ENCODE data around the gene BFSP1. TPM values are rescaled to one million over a fixed set of nuclear protein-coding genes. Genes with fewer than 3 reads are reported as not detected.

The BFSP1 gene
- total RNA-seq, result 1.0 TPM

DNA sequence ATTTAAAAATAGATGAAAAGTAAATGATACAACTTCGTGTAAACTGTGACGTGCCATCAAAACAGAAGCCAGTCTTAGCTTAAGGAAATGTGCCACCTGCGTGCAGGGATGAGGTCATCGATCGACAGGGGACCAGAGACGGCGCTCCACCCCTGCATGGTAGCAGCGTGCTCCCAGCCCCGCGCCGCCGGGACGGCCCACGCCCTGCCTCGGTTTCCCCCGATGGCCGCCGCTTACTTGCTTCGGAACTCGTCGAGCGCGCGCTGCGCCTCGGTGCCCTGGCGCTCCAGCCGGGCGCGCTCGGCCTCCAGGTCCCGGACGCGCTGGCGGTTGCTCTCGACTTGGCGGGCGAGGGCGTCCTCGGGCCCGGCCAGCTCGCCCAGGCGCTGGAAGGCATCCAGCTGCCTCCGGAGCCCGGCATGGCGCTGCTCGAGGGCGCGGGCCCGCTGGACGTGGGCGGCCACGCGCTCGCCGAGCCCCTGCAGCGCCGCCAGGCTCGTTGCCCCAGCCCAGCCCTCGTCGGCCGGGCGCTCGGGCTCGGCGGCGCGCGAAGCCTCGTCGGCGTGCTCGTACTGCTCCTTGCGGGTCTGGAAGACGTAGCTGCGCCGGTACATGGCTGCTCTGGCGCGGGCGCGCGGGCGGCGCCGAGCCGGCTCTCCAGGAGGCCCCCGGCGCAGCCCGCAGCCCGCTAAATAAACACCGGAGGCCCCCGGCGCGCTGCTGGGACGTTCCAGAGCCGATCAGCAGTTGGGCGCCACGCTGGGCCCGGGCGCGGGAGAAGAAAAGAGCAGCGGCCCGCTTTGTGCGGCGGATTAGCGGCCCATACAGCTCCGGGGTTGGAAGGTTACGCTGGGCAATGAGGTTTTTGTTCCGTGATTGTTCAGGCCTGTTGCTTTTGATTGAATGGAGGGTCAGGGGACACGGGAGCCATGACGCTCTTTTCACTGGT, at the start of gene BFSP1:
Gene BFSP1 (minus strand): TSS at position 664 of the 949 bp plus-strand sequence. CDS start 50 bp downstream, at position 614.
- peak; percentile 50 for DNase-seq (ENCODE audit: low spot score)

DNA sequence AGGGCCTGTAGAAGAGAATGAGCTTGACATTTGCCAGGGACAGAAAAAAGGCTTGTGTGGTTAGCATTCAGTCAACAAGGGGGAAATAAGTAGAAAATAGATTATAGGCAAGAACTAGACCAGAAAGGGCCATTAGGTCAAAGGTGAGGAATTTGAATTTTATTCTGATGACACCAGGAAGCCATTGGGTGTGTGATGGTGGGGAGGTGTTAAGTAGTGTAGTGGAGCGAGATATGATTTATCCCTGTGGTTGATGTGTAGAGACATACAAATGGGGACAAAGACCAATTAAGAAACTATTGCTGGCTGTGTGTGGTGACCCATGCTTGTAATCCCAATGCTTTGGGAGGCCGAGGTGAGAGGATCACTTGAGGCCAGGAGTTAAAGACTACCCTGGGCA, 49.7 kb upstream of the BFSP1 start:
- DNase-seq (ENCODE audit: low spot score), result no peak

DNA sequence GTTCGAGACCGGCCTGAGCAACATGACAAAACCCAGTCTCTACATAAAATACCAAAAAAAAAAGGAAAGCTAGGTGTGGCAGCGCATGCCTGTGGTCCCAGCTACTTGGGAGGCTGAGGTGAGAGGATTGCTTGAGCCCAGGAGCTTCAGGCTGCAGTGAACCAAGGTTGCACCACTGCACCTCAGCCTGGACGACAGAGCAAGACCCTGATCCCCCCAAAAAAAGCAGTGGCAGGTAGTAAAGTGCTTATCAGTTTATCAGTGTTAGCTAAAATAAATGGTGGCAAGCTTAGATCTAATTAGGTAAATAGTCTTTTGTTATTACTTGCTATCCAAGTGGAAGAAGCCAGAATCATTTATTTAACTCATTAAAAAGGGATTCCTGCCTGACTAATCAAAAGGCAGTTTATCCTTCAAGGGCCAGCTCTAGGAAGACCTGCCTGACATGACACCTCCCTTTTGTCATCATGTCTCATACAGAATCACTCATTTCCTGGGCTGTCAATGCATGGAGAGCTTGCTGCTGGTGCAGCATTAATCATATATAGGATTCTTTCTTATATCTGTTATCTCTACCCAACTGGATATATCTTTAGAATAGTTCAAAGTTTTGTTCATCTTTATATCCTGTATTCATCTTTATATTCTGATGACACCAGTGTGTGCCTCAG, 48.3 kb upstream of the BFSP1 start:
- no peak for DNase-seq (ENCODE audit: low spot score)

DNA sequence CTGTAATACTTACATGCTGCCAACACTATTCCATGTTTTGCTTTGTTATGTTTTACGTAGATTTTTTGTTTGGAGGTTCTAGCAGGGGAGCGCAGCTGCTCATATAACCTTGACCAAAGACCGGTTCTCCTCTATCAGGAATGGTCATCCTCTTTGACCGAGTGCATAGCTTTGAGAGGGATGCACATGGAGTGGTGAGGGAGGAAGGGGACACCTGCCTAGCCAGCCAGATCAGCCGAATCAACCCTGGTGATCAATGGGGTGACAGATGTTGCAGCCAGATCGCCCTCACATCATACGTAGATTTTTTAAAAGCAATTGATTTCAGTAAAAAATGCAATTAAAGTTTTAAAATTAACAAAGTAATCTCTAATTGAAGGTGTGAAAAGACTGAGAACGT, 45.0 kb upstream of the BFSP1 start:
- DNase-seq (ENCODE audit: low spot score), result no peak

DNA sequence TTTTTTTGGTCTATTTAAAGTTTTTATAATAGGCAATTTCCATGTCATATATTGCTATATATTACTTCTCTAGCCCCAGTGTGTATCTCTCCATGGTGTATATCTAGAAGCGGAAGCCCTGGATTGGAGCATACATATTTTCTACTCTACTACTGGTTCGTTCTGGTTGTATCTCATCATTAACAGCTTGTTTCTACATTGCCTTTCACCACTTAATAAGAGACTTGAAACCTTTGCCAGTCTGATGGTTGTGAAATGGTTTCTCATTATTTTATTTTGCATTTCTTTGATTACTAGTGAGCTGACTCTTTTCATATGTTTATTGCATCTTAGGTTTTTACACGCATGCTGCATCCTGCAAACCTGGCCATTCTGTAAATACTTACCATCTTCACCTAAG, 42.3 kb upstream of the BFSP1 start:
- DNase-seq (ENCODE audit: low spot score), result no peak

DNA sequence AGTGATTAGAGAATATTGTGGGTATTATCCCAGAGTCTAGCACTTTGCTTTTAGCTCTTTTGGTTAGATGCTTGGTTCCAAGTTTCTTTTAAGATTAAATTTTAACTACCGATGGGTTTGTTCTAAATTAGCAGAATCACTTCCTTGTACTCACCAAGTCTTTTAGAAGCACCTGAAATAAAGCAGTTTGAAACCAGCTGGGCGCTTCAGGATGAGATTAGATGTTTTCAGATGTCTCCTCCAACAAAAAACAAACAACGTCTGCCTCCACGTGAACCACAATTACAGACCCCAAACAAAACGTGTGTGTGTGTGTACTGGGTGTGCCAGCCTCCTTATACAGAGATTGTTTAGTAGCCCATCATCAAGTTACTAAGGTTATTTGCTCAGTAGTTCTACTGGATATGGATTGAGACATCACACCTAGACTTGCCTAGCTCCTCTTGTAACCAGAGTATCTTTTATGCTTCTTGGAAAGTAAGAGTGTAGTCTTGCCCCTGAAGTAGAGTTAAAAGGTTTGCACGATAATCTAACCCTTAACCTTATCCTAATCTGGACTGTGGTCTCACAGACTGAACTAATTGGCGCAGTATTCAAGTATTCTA, 41.0 kb upstream of the BFSP1 start:
- DNase-seq (ENCODE audit: low spot score), result no peak

DNA sequence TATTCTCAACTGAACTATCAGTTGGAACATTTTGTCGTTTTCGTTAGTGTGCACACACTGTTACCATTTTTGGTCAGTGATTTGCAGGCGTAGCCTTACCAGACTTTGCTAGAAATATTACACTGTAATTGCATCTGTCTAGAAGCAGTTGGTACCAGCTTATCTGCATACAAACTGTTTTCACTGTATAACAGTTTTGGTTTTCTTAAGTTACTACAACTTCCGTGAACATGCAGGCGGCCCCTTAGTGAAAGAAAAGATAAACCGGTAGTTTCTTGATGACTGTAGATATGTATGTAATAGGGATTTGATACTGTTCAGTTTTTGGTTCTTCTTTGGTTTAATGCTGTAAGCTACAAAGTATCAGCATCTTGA, 40.0 kb upstream of the BFSP1 start:
- no peak for DNase-seq (ENCODE audit: low spot score)

DNA sequence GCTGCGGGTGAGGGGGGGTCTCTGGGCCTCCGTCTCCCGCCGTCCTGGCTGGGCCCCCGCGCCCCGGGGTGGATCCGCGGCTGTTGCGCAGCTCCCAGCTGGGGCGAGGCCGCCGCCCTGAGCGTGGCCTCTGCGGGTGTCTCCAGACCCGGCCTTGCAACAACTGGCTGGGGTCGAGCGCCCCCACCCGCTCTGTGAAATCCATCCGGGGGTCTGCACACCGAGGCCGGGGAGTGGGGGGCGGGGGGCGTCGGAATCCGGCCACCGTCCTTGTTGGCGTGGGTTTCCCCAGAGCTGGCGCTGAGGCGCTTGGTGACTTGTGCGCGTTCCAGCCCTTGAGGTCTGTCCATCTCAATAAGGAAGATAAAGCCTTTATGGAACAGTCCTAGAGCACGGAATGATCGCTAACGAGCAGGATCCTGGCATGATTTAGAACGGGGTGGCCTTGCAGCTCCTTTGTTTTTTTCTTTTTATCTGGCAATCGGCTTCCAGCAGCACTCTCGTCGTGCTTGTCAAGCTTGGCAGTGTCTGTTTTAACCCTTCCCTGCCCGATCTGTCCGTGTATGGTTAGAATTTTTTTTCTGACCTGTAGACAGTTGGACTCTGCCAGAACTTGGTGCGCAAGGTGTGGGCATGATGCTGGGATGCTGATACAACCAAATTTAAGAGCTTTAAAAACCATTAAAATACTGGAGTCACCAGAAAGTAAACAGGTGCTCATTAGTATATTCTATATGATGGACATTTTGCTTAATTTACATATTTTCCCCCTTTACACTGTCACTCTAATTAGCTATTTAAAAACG, 39.4 kb upstream of the BFSP1 start:
- DNase-seq (ENCODE audit: low spot score), result peak; percentile 64

DNA sequence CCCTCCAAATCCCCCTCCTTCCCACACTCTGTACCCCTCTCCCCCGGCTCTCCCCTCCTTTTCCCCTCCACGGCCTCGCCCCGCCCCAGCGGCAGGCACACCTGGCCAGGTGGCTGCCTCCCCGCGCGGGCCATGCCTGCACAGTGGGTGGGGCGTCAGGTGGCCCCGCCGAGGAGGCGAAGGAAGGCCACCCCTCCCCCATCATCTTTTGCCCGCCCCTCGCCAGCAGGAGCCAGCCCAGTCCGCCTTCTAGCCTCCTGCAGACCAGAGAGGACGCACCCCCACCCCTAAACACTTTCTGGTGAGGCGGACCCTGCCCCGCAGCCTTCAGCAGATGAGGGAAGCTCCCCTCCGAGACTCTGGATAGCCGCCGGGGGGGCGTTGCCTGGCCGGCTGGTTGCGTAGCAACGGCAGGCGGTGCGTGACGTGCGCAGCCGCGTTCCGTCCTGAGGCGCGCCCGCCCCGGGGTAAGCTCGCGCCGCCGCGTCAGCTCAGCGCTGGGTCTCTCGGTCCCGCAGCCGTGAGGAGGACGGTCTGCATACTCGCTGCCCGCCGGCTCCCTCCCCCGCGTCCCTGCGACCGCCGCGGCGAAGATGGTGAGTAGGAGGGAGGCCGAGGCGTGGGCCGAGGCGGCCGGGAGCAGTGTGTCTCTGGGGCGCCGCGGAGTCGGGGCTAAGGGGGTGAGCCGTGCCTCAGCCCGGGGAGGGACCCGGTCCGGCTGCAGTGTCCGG, 38.6 kb upstream of the BFSP1 start, which contains the start of gene DSTN:
Gene DSTN (plus strand): TSS at position 460 of the 731 bp plus-strand sequence. CDS start 134 bp downstream, at position 594.
- DNase-seq (ENCODE audit: low spot score), result peak; percentile 94

DNA sequence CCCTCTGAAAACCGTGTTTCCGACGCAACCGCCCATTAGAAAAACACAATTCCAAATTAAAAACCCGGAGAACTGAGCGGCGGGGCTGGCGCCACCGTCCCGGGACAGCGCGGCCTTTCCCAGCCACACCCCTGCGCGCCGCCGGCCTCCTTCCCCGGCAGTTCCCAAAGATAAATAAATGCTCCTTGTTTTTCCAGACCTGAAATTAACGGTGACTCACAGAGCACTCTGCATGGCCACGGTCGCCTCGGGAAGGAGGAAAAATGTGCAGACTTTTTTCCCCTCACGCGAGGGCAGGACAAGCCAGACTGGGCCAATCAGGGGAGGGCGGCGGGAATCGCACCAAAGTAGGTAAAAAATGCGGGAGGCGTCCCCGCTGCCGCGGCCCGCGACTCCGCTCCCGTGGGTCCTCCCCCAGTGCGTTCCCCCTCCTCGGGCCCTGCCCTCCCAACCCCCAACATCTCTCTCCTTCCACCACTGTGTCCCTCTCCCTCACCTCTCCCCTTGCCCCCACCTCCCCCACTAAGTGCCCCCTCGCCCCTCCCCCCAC, 37.9 kb upstream of the BFSP1 start:
- DNase-seq (ENCODE audit: low spot score), result peak; percentile 92

DNA sequence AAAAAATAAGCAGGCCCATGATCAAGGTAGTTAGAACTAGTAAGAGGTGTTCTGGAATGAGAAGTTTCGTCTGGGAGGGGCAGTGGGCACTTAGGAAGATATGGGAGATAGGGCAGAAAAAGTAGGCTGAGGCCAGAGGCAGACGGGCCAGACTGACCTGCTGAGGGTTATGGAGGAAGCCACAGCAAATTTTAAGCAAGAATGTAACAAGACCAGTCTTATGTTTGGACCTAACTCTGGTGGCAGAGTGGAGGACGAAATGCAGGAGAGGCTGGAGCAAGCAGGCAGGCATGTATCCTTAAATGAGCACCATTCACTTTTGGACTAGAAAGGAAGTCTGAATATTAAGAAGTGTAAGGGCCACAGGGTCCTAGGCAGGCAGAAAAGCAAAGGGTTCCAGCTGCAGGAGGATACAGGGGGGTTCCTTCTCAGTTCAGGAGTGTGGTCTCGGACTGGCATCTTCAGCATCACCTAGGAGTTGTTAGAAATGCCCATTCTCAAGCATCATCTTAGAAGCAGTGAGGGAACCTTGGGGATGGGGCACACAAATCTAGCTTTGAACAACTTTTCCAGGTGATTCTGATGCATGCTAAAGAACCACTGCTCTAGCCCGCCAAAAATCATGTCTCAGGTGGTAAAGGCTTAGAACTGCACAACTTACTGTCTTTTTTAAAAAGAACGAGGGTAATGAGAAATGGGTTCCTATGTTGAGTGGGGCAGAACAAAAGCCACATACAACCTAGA, 37.0 kb upstream of the BFSP1 start:
- DNase-seq (ENCODE audit: low spot score), result no peak

DNA sequence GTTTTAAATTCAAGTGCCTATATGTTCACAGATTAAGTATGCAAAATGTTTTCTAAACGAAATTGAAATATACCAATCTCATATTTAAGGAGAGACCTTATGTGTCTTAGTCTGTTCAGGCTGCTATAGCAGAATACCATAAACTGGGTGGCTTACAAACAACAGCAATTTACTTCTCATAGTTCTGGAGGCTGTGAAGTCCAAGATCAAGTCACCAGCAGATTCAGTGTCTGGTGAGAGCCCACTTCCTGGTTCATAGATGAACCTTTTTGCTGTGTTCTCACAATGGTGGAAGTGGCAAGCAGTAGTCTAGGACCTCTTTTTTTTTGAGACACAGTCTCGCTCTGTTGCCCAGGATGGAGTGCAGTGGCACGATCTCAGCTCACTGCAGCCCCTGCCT, 35.2 kb upstream of the BFSP1 start:
- no peak for DNase-seq (ENCODE audit: low spot score)

DNA sequence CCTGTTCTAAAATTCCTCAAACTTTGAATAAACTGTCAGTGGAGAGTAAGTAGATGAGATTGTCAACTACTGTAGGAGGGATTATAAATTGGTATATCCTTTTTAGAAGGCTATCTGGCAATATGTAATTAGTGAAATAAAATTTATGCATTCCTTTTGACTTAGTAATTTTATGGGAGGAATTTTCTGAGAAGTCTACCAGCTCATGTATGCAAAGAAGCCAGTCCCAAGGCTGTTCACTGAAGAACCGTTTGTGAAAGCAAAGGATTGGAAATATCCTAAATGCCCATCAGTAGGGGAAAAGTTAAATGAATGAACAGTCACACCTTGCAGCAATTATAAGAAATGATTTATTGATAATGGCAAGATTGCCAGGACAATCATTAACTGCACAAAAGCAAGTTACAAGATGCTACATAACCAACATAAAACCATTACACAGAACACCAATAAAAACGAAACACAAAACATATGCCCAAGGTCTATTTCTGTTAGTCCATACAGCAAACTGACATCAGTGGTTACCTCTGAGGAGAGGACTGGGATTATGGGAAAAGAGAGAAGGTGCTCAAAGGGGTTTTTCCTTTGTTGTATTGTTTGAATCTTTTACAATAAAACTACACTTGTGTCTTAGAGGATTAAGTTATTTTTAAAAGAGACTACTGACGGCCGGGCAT, 34.1 kb upstream of the BFSP1 start:
- DNase-seq (ENCODE audit: low spot score), result no peak

DNA sequence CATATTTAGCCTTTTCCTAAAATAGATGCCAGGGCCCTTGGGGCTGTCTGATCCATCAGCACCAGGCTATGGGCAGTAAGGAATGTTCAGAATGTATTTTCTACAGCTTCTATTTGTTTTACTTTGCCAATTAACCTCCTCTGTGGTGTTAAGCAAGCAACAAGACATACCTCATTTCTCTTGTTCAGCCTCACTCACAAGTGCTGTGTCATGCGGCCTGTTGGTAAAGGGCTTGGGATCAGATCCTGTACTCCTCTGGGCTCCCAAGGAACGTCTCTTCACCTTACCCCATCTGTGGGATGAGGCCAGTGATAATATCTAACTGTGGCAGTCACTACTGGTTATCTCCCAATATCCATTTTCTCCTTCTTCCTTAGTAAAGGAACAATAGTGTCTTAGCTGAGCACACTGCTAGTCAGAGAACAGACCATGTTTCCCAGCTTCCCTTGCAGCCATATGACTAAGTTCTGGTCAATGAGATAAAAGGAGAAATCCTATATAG, 31.7 kb upstream of the BFSP1 start:
- no peak for DNase-seq (ENCODE audit: low spot score)

DNA sequence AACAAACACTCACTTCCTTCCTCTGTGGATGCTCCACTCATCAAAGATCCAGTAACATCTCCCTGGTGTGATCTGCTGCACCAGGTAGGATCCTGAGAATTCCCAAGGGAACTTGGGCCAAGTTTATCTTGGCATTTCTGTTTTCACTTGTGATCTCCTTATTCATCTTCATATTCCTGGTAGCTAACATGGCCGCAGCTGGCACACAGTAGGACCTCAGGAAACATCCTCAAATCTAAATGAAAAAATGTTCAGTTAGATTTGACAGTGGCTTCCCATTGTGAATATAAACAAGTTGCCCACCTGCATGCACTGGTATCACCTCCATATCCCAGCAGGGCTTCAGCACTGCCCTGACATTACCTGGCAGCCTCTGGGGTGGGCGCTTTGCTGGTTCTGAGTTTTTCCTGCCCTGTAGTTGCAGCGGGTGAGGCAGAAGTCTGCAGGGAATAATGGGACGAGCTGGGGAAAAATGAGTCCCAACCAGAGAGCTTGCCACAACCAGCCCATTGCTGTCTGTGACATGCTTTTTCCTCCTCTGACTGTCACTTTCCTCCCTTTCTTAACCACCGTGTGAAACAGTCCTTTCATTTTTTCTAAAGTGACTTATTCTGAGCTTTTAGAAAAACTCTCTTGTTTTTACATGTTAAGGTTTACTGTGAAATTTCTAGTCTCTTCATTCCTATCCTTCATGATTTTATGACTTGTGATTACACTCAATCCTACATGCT, 29.3 kb upstream of the BFSP1 start:
- no peak for DNase-seq (ENCODE audit: low spot score)

DNA sequence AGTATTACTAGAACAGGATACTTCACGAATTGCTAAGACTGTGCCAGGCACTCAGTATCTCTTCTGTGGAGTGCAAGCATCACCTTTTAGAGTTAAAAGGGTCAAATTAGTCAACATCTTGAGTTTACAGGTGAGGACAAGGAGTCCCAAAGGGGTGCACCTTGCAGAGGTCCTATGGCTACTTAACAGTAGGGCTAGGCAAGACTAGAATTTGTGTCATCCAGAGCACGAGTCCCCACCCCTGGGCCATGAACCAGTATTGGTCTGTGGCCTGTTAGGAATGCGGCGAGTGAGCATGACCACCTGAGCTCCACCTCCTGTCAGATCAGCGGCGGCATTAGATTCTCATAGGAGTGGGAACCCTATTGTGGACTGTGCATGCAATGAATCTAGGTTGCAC, 28.2 kb upstream of the BFSP1 start:
- no peak for DNase-seq (ENCODE audit: low spot score)

DNA sequence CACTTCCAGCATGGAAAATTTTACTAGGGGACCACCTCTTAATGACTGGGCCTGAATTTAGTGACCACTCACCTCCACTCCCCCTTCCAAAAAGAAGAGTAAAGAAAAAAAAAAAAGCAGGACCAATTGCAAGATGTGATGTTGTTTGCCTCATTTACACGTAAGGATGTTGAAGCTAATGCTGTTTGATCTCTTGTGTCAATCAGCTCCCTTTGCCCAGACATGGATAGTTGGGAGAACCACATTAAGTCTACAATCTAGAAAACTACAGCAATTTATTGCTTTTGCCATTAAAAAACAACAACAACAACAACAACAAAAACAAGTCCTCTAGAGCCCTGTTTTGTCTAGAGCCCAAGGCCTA, 27.7 kb upstream of the BFSP1 start:
- no peak for DNase-seq (ENCODE audit: low spot score)

DNA sequence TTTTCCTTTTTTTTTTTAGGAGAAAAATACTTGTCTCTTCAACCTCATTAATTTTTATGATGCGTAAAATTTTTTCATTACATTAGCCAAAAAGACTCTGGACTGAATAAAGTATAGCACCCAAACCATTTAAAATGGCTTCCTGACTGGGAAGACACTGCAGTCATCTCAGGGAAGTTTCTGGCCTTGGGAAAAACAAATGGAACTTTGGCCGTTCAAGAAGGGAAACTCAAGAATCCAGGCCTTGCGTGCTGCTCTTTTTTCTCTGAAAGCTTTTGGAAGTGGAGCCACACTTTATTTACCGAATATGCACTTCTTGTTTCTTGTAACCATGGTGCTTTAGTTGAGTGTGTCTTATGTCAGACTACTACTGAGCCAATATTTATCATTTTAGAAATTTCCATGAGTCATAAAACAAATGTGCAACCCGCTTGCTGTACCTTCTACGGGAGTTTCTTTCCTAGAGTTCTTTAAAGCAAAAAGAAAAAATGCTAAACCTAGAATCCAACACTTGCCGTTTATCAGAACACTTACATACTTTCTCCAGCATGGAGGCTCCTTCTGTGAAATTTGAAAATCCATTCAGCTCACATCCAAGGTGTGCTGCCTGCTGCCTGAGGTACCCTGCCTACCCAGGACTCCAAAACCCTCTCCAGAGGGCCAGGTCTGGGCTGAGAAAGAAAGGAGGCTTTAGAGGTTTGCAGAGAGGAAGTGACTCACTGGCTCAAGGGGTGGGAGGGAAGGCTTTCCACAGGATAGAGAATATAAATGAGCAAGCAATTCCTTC, 27.2 kb upstream of the BFSP1 start:
- peak; percentile 60 for DNase-seq (ENCODE audit: low spot score)

Data from ureter (tissue), 1 donor.